HEK293 (cell line): ENCODE data around the gene SPATA6L.

ENCODE experiments used
- CTCF ChIA-PET: fragments of 350-600 bp; formaldehyde crosslinking; extraction: SDS; loops from one replicate; lab custom pipeline; 2021; ENCODE audit warnings: antibody characterized with exemption; lab: Yijun Ruan, JAX
- POLR2A ChIA-PET: fragments of 300-600 bp; formaldehyde crosslinking; extraction: SDS; loops from one replicate; lab custom pipeline; 2020; ENCODE audit warnings: antibody characterized with exemption, inconsistent platforms; lab: Yijun Ruan, JAX
- H3K27ac ChIP-seq: fragments of 200-500 bp; sonication (Bioruptor generic); 2 replicates; pipeline ENCODE4 v1.5.1; 2014; ENCODE audit warnings: low read depth, low read length, control low read depth, inconsistent platforms; ENCODE audit errors: extremely low read depth
- H3K36me3 ChIP-seq, 2 experiments: fragments of 200-500 bp in 1 of 2; sonication (Bioruptor generic) in 1 of 2; 1 replicate in 1 of 2; 2 replicates in 1 of 2; pipeline ENCODE4 v1.5.1; 2014 to 2017; ENCODE audit warnings: inconsistent platforms in 2 of 2, low read length in 2 of 2; ENCODE audit not compliant: control insufficient read depth in 2 of 2, insufficient read depth in 1 of 2
- H3K4me1 ChIP-seq: fragments of 200-500 bp; sonication (Bioruptor generic); 2 replicates; pipeline ENCODE4 v1.5.1; 2014; ENCODE audit warnings: mild to moderate bottlenecking, low read length, inconsistent platforms; ENCODE audit not compliant: control insufficient read depth, insufficient read depth
- H3K4me3 ChIP-seq: 2 replicates; pipeline ENCODE4 v1.5.1; 2011; ENCODE audit warnings: low read depth, mild to moderate bottlenecking, control low read depth, low read length, moderate library complexity
- H3K9me3 ChIP-seq: fragments of 200-500 bp; sonication (Bioruptor generic); 2 replicates; pipeline ENCODE4 v1.5.1; 2014; ENCODE audit warnings: low read depth, low read length, inconsistent platforms; ENCODE audit not compliant: control insufficient read depth, insufficient read depth
- GLI4 ChIP-seq: fragments of 450-650 bp; formaldehyde crosslinking; IDR thresholded peaks from 2 replicates; pipeline ENCODE4 v1.5.1; 2016; ENCODE audit warnings: missing biosample characterization, missing genetic modification characterization
- IKZF3 ChIP-seq: fragments of 450-650 bp; IDR thresholded peaks from 2 replicates; pipeline ENCODE4 v1.5.0; 2018; ENCODE audit warnings: missing biosample characterization, mild to moderate bottlenecking, missing genetic modification characterization, moderate library complexity
- KLF1 ChIP-seq: fragments of 450-650 bp; formaldehyde crosslinking; IDR thresholded peaks from 2 replicates; pipeline ENCODE4 v1.5.1; 2016; ENCODE audit warnings: missing biosample characterization, missing genetic modification characterization
- KLF10 ChIP-seq: fragments of 450-650 bp; IDR thresholded peaks from 2 replicates; pipeline ENCODE4 v1.5.1; 2018; ENCODE audit warnings: missing biosample characterization, mild to moderate bottlenecking, missing genetic modification characterization
- KLF9 ChIP-seq: fragments of 450-650 bp; formaldehyde crosslinking; IDR thresholded peaks from 2 replicates; pipeline ENCODE4 v1.5.1; 2016; ENCODE audit warnings: missing biosample characterization, missing genetic modification characterization, low read depth
- SALL2 ChIP-seq: fragments of 450-650 bp; formaldehyde crosslinking; IDR thresholded peaks from 2 replicates; pipeline ENCODE4 v1.5.0; 2017; ENCODE audit warnings: missing biosample characterization, mild to moderate bottlenecking, missing genetic modification characterization, borderline replicate concordance
- ZBTB48 ChIP-seq: fragments of 450-650 bp; formaldehyde crosslinking; IDR thresholded peaks from 2 replicates; pipeline ENCODE4 v1.5.1; 2016; ENCODE audit warnings: missing biosample characterization, missing genetic modification characterization
- ZBTB7A ChIP-seq: fragments of 450-650 bp; formaldehyde crosslinking; IDR thresholded peaks from 2 replicates; pipeline ENCODE4 v1.5.1; 2016; ENCODE audit warnings: low read depth, missing biosample characterization, missing genetic modification characterization
- ZBTB8A ChIP-seq: fragments of 450-650 bp; formaldehyde crosslinking; IDR thresholded peaks from 2 replicates; pipeline ENCODE4 v1.5.1; 2016; ENCODE audit warnings: missing biosample characterization, missing genetic modification characterization
- ZNF132 ChIP-seq: fragments of 450-650 bp; formaldehyde crosslinking; IDR thresholded peaks from 2 replicates; pipeline ENCODE4 v1.5.1; 2017; ENCODE audit warnings: missing biosample characterization, missing genetic modification characterization, borderline replicate concordance
- ZNF133 ChIP-seq: fragments of 450-650 bp; formaldehyde crosslinking; IDR thresholded peaks from 2 replicates; pipeline ENCODE4 v1.5.1; 2016; ENCODE audit warnings: missing biosample characterization, missing genetic modification characterization
- ZNF146 ChIP-seq: fragments of 450-650 bp; formaldehyde crosslinking; IDR thresholded peaks from 2 replicates; pipeline ENCODE4 v1.5.1; 2016; ENCODE audit warnings: missing biosample characterization, missing genetic modification characterization
- ZNF169 ChIP-seq: fragments of 450-650 bp; formaldehyde crosslinking; IDR thresholded peaks from 2 replicates; pipeline ENCODE4 v1.5.1; 2016; ENCODE audit warnings: missing biosample characterization, missing genetic modification characterization
- ZNF211 ChIP-seq: fragments of 450-650 bp; formaldehyde crosslinking; IDR thresholded peaks from 2 replicates; pipeline ENCODE4 v1.5.1; 2016; ENCODE audit warnings: low read depth, missing biosample characterization, missing genetic modification characterization
- ZNF23 ChIP-seq: fragments of 450-650 bp; formaldehyde crosslinking; IDR thresholded peaks from 2 replicates; pipeline ENCODE4 v1.5.1; 2016; ENCODE audit warnings: missing biosample characterization, missing genetic modification characterization, borderline replicate concordance
- ZNF239 ChIP-seq: fragments of 450-650 bp; formaldehyde crosslinking; IDR thresholded peaks from 2 replicates; pipeline ENCODE4 v1.5.1; 2016; ENCODE audit warnings: missing biosample characterization, missing genetic modification characterization
- ZNF354C ChIP-seq: fragments of 450-650 bp; formaldehyde crosslinking; IDR thresholded peaks from 2 replicates; pipeline ENCODE4 v1.5.1; 2016; ENCODE audit warnings: missing biosample characterization, missing genetic modification characterization, low read depth, borderline replicate concordance
- ZNF362 ChIP-seq: fragments of 450-650 bp; formaldehyde crosslinking; IDR thresholded peaks from 2 replicates; pipeline ENCODE4 v1.5.1; 2016; ENCODE audit warnings: missing biosample characterization, missing genetic modification characterization
- ZNF404 ChIP-seq: fragments of 450-650 bp; formaldehyde crosslinking; IDR thresholded peaks from 2 replicates; pipeline ENCODE4 v1.5.1; 2017; ENCODE audit warnings: missing biosample characterization, missing genetic modification characterization
- ZNF514 ChIP-seq: fragments of 450-650 bp; formaldehyde crosslinking; IDR thresholded peaks from 2 replicates; pipeline ENCODE4 v1.5.1; 2016; ENCODE audit warnings: missing biosample characterization, missing genetic modification characterization
- ZNF518A ChIP-seq: fragments of 450-650 bp; formaldehyde crosslinking; conservative IDR thresholded peaks from 2 replicates; pipeline ENCODE4 v1.5.1; 2016; ENCODE audit warnings: low read depth, missing biosample characterization, missing genetic modification characterization
- ZNF549 ChIP-seq: fragments of 450-650 bp; IDR thresholded peaks from 2 replicates; pipeline ENCODE4 v1.5.1; 2018; ENCODE audit warnings: missing biosample characterization, missing genetic modification characterization, mild to moderate bottlenecking, inconsistent platforms, moderate library complexity
- ZNF555 ChIP-seq: fragments of 450-650 bp; formaldehyde crosslinking; conservative IDR thresholded peaks from 2 replicates; pipeline ENCODE4 v1.5.1; 2017; ENCODE audit warnings: missing biosample characterization, mild to moderate bottlenecking, missing genetic modification characterization, inconsistent platforms
- ZNF610 ChIP-seq: fragments of 450-650 bp; formaldehyde crosslinking; IDR thresholded peaks from 2 replicates; pipeline ENCODE4 v1.5.1; 2016; ENCODE audit warnings: missing biosample characterization, missing genetic modification characterization, borderline replicate concordance
- ZNF768 ChIP-seq: fragments of 450-650 bp; formaldehyde crosslinking; IDR thresholded peaks from 2 replicates; pipeline ENCODE4 v1.5.1; 2018; ENCODE audit warnings: missing biosample characterization, mild to moderate bottlenecking, missing genetic modification characterization
- ZNF830 ChIP-seq: fragments of 450-650 bp; IDR thresholded peaks from 2 replicates; pipeline ENCODE4 v1.5.0; 2018; ENCODE audit warnings: missing biosample characterization, missing genetic modification characterization, low read depth, mild to moderate bottlenecking, moderate library complexity

The SPATA6L gene

GRCh38 chr9:4594994-4595393 lies 71.3 kb downstream of the SPATA6L start:
- Histone ChIP-seq H3K27ac (no peak overlapping the region), H3K4me3 (no peak overlapping the region), H3K9me3 (no peaks in the 10 kb centered on the region), H3K36me3 (no peaks in the 10 kb centered on the region), H3K4me1 (peaks cover 2% of the 10 kb centered on the region; the same call in 1 of the 2 replicates)
- ChIA-PET POLR2A (no interaction called here), CTCF (interaction anchor here (1.6 kb wide), 1 partner anchor 44 kb away, joined by 5 read pairs; no protein-coding TSS in a partner anchor)
- TF ChIP-seq ZNF830 (tag by site-specific recombination) (no peak), ZNF239 (no peak), ZNF211 (no peak), ZBTB7A (tag by site-specific recombination) (no peak), ZNF514 (no peak), ZNF23 (tag by site-specific recombination) (no peak), KLF1 (tag by site-specific recombination) (no peak), GLI4 (tag by site-specific recombination) (no peak), ZNF768 (no peak), ZBTB8A (tag by site-specific recombination) (no peak), ZNF610 (no peak), ZNF518A (no peak), ZNF549 (no peak), ZNF132 (tag by site-specific recombination) (no peak)

- Histone ChIP-seq H3K27ac (no peak overlapping the region), H3K36me3 (no peaks in the 10 kb centered on the region), H3K9me3 (no peaks in the 10 kb centered on the region), H3K4me3 (no peak overlapping the region), H3K4me1 (peaks cover 2% of the 10 kb centered on the region; the same call in 1 of the 2 replicates)
- ChIA-PET POLR2A (no interaction called here), CTCF (interaction anchor here (0.7 kb wide), 1 partner anchor 63 kb away, joined by 6 read pairs; no protein-coding TSS in a partner anchor)
- no peak for TF ChIP-seq ZNF555
- TF ChIP-seq ZBTB48, result no peak
- TF ChIP-seq SALL2 (tag by site-specific recombination), result no peak
- TF ChIP-seq ZNF146, result no peak
- no peak for TF ChIP-seq ZNF354C
- TF ChIP-seq ZNF404, result no peak
- no peak for TF ChIP-seq KLF9 (tag by site-specific recombination)
- no peak for TF ChIP-seq IKZF3 (tag by site-specific recombination)
- TF ChIP-seq KLF1 (tag by site-specific recombination), result no peak
- TF ChIP-seq ZNF518A, result no peak
- no peak for TF ChIP-seq ZNF362 (tag by site-specific recombination)
- no peak for TF ChIP-seq ZNF133
- no peak for TF ChIP-seq KLF10 (tag by site-specific recombination)
- TF ChIP-seq ZNF169, result no peak
These were observed 71.7 kb downstream of the SPATA6L start for GRCh38 chr9:4594545-4594944.
